T-helper 2 cell treated with Interferon-gamma antibody and Interleukin-4, amounts not matched to agents 100 ng/mL and 5 ng/mL, for 36 hours (primary cell): ENCODE measurements around the gene NINJ2. TPM values are rescaled to one million over a fixed set of nuclear protein-coding genes. Genes with fewer than 3 reads are reported as not detected.

Experiments
- intact Hi-C: fragments of 100-400 bp; cut with micrococcal nuclease; formaldehyde crosslinking; loops from one replicate; pipeline ENCODE4 v1.15.1; 2023
- total RNA-seq: library from RNA; stranded (reverse); gene quantifications from 2 replicates; pipeline ENCODE4 v1.2.3, GENCODE V29; 2022

Gene NINJ2
- total RNA-seq, 1 donor from 2014 or later = 8.6 TPM

- intact Hi-C loops = loop anchor here (5.0 to 10.0 kb wide), 3 partner anchors 432 to 1032 kb away; partner anchors contain the start of genes ERC1 and FBXL14
Observed at GRCh38 chr12:559906-560455, 103.3 kb downstream of the NINJ2 start.

DNA sequence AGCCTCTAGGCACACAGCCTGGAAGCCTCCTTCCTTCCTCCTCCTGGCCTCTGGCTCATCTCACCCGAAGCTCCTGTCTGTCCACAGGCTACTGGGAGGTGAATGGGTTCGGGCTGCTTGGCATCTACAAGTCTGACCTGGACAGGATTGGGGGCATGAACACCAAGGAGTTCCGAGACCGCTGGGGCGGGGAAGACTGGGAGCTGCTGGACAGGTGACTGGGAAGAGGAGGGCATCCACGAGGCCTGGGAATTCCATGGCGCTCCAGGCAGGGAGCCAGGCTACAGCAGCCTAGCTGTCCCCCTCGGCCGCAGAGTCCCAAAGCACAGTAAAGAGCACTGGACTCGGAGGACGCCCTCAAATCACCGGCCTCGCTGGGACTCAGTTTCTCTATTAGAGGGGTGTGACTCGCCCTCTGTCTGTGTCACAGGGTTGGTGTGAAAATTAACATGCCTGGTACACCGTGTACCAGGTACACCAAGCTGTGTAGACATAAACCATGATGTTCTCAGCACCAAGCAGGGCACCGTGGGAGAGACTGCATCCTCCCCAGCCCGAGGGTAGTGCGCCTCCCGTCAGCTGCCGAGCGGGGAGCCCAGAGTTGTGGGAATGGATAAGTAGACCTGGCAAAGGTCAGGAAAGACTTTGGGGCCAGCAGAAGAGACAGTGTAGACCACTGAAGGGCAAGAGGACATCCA lies 103.9 kb downstream of the NINJ2 start:
- intact Hi-C loops = no loop called here

DNA sequence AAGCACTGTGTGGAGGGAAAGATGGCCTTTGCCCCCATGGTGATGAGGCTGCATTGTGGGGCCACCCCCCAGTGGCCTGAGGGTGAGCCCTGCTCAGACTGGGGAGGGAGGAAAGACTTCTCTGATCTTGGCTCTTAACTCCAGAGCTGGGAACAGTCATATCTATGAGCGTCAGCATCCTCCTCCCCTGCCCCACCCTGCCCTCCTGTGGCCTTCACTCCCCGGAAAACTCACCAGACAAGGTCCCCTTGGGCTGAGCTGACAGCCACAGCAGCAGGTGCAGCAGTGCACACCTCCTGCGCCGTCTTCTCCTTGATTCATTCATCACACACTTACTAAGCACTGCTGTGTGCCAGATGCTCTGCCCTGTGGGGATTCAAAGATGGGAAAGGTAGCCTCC lies 104.7 kb downstream of the NINJ2 start:
- intact Hi-C loops = no loop called here

DNA sequence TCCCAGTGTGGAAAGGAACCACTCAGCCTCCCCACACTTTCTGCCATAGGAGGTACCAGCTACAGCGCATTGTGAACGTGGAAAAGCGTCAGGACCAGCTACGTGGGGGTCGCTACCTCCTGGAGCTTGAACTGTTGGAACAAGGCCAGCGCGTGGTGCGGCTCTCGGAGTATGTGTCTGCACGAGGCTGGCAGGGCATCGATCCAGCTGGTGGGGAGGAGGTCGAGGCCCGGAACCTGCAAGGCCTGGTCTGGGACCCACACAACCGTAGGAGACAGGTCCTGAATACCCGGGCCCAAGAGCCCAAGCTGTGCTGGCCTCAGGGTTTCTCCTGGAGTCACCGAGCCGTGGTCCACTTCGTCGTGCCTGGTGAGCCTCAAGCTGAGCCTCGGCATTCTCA lies 106.7 kb downstream of the NINJ2 start:
- intact Hi-C loops = no loop called here

DNA sequence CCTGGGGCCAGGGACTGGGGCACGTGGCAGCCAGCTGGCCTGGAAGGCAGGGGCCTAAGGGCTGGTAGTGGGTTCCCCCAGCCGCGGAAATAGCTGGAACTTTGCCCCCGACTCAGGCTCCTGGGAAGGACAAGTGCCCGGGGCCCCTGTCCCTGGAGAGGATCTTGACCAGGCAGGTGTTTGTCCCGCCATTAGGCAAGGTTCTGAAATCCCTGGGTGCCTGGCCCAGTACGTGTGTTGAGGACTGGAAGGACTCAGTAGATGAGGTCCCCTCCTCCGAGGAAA lies 109.3 kb downstream of the NINJ2 start:
- intact Hi-C loops = no loop called here

DNA sequence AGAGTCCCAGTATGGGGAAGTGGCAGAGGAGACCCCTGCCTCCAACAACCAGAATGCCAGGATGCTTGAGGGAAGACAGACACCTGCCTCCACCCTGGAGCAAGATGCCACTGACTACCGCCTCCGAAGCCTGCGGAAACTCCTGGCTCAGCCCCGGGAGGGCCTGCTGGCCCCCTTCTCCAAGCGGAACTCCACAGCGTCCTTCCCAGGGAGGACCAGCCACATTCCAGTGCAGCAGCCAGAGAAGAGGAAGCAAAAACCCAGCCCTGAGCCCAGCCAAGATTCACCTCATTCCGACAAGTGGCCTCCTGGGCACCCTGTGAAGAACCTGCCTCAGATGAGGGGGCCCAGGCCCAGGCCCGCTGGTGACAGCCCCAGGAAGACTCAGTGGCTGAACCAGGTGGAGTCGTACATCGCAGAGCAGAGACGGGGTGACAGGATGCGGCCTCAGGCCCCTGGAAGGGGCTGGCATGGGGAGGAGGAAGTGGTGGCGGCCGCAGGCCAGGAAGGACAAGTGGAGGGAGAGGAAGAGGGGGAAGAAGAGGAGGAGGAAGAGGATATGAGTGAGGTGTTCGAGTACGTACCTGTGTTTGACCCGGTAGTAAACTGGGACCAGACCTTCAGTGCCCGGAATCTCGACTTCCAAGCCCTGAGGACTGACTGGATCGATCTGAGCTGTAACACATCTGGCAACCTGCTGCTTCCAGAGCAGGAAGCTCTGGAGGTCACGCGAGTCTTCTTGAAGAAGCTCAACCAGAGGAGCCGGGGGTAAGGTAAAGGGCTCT lies 109.8 kb downstream of the NINJ2 start:
- intact Hi-C loops = loop anchor here (2.0 kb wide), 1 partner anchor 165 kb away; the partner anchor contains the start of gene KDM5A

DNA sequence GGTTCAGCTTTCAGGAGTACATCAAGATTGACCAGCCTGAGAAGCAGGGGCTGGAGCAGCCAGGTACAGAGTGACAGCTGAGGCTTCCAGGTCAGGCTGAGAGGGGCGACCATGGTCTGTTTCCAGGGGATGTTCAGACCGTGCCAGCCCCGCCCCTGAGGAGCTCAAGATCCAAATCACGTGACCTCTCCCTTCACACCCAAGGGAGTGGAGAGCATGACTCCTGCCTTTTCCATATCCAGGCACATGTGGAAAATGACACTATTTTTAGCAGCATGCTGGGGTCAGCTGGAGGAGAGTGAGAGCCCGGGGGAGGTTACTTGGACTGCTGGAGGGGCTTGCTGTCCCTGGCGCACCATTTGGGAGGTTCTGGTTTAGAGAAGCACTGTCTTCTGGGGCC lies 110.8 kb downstream of the NINJ2 start:
- intact Hi-C loops = loop anchor here (2.0 kb wide), 1 partner anchor 164 kb away; the partner anchor contains the start of gene KDM5A

DNA sequence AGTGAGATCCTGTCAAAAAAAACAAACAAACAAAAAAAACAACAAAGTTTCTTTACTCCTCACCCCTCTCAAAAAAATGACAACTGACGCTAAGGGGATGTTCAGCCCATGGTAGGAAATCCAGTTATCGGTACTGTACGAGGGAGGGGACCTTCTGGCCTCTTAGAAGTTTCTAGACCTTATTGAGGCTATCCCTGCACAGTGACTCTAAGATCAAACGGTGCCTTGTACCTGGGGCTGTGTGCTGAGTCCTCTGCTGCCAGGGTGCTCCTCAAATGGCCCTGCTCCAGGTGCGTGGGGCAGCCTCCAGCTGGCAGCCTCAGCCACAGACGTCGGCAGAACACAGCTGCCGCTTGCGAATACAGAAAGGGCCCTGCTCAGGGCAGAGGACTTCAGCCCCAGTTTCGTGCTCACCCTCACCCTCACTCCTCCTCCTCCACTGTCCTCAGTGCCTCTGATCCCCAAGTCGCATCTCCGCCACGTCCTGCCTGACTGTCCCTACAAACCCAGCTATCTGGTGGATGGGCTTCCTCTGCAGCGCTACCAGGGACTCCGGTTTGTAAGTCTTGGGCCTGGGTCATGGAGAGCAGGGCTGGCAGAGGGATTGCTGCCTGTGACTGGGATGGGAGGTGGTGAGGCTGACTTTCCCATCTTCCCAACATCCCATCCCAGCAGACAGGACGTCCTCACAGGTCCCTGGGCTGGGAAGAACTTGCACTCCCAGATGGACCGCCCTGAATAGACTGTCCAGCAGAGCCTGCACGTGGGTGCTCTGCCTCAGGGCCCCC lies 112.6 kb downstream of the NINJ2 start:
- intact Hi-C loops = no loop called here

DNA sequence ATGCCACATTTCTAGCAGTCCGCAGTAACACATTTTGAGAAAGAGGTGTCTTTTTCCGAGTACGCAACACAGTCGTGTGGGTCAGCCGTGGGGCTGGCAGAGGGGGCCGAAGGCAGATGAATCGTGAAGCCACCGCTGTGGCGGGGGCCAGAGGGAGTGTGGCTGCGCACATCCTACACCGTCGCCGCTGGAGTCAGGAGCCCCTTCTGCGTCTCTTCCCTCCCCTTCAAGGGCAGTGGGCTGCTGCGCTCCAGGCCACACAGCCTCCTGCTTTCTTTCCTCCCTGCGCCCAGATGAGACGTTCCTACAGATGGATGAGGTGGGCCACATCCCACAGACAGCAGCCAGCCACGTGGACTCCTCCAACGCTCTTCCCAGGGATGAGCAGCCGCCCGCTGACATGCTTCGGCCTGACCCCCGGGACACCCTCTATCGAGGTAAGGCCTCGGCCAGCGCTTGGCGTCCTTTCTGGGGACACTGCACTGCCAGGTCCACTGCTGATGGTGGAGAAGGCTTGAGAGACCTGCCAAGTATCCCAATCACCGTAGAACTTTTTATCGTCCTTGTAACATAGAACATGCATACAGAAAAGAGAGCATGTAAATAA lies 113.7 kb downstream of the NINJ2 start:
- intact Hi-C loops = no loop called here

GRCh38 chr12:547883-548470 lies 115.3 kb downstream of the NINJ2 start:
- intact Hi-C loops = loop anchor here (2.0 kb wide), 1 partner anchor 93 kb away; no protein-coding TSS in a partner anchor

DNA sequence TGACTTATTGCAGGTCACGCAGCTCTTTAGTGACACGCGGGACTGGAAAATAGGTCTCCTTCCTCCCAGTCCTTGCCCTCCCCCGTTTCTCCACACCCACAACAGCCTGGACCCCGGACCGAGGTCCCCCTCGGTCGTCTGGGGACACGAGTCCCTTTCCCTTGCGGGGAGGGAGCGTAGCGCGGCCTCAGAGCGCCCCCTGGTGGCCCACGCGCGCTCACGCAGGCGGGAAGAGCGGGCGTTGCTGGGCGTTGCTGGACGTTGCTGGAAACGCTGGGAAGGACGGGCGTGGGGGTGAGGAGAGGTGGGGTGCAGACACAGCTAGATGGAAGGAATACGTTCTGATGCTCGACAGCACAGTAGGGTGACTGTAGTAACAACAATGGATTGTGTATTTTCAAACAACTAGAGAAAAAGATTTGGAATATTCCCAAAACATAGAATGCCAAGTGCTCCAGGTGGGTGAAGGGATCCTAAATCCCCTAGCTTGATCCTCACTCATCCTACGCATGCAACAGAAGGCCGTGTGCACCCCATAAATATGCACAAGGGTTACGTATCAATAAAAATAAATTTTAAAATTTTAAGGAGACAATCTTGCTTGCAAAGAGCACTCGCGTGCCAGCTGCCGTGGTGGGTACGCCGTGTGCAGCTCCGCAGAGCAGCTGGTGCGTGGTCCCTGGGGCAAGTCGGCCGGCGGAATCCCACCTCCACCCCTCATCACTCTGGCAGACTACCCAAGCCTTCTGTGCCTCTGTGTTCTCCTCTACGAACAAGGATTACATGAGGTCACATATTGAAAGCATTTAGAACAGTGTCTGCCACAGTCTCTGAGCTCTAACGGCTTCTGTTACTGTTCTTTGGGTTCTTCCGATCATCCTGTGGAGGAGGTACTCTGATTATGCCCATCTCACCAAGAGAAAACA lies 116.1 kb downstream of the NINJ2 start:
- intact Hi-C loops = loop anchor here (1.0 to 2.0 kb wide), 2 partner anchors 92 to 105 kb away; no protein-coding TSS in a partner anchor

- intact Hi-C loops = loop anchor here (1.0 to 2.0 kb wide), 2 partner anchors 92 to 104 kb away; no protein-coding TSS in a partner anchor
Observed at GRCh38 chr12:546265-546919, 116.9 kb downstream of the NINJ2 start.

GRCh38 chr12:545835-546234 lies 117.4 kb downstream of the NINJ2 start:
- intact Hi-C loops = loop anchor here (1.0 to 2.0 kb wide), 2 partner anchors 91 to 104 kb away; no protein-coding TSS in a partner anchor

- intact Hi-C loops = no loop called here
Observed at GRCh38 chr12:544941-545635, 118.2 kb downstream of the NINJ2 start.

DNA sequence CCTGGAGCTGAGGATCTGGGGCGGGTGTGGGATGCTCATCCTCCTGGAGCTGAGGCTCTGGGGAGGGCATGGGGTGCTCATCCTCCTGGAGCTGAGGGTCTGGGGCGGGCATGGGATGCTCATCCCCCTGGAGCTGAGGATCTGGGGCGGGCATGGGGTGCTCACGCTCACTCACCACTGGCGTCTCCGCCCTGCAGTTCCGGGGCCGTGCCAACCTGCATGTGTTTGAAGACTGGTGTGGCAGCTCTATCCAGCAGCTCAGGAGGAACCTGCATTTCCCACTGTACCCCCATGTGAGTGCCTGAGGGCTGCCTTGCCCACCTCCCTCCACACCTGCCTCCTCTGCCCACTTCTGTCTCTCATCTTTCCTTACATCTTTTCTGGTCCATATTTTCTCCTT lies 119.1 kb downstream of the NINJ2 start:
- intact Hi-C loops = no loop called here

- intact Hi-C loops = no loop called here
Observed at GRCh38 chr12:543114-543451, 120.2 kb downstream of the NINJ2 start.

- intact Hi-C loops = no loop called here
Observed at GRCh38 chr12:542395-543113, 120.7 kb downstream of the NINJ2 start.
